ENCODE data around the gene RALGPS1.

Gene RALGPS1

DNA sequence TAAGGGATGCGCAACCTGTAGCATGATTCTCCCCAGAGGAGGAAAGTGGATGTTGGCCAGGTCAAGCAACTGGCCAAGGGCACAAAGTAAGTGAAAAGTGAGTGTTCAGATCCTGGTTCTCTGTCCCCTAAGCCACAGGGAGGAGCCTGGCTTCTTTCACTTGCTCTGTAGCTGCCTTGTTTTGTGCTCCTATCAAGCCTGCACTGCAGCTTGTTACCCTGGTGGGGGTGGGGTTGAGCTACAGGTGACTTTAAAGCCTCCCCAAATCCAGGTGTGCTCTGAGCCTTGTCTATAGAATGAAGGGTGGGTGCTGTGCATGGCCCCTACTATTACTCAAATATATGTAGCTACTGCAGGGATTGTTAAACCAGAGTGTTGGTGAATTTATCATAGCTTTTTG lies 32.9 kb downstream of the RALGPS1 start:
- DNase-seq: no peak
- in situ Hi-C loops (cut with MboI; ENCODE audit: low pct_unique_long_range_greater_than_20kb, low sequenced_read_pairs): no loop called here

DNA sequence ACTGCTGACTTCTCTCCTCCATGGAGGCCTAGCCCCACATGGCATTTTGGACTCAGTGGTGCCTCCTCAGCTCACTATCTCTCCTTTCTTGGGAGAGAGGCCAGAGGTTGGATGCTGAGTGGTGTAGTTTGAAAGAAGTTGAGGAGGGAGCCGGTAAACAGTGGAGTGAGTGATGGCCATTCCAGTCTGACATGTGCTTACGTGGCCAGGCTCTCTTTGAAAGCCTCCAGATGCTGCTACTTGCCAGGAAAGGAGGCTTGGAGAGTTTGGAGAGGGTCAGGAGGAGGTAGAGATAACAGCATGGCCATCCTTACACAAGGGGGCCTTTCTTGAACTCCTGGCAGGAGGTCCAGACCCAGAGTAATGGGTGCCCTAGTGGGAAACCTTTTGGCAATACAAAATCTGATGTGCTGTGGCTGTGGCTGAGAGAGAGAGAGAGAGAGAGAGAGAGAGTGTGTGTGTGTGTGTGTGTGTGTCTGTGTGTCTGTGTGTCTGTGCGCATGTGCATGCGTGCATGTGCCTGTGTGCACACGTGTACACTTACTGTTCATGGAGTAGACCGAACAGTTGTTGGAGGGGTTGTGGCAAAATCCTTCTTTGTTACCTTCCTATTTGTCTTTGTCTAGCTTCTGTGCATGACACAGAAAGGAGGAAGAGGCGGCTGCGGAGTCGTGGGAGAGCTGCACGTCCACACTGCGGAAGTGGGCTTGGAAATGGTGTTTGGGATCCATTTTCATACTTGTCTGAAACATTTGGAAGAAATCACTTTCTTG lies 37.8 kb downstream of the RALGPS1 start:
- in situ Hi-C loops (cut with MboI; ENCODE audit: low pct_unique_long_range_greater_than_20kb, low sequenced_read_pairs): no loop called here
- DNase-seq: no peak

DNA sequence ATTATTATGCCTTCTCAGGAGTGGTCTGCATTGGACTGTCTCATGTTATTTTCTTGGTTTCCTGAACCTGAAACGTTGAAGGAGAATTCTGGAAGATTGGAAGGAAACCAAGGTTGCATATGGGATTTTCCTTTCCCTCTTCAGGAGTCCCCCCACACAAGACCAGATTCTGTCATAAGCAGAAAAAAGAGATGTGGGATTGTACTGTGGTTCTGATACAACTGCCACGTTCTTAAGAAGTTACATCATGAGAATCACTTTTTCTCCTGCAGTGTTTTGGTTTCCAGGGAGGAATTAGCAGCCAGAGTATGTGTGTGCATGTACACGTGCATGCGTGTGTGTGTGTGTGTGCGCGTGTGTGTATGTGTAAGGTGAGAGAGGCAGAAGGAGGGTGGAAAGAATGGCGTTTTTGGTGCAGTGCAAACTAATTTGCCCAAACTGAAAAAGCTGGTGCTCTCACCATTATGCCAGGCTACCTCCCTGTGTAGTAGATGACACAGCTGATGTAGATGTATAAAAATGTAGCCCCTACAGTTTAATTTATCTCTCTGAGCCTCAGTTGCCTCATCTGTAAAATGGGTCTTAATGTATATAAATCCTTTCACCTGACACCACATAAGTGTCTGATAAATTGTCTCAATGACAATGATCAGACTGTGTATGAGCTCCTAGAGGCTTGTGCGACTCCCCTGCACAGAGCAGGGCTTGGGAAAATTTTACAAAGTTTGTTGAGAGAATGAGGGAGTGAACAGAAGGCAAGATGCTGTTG lies 38.6 kb downstream of the RALGPS1 start:
- in situ Hi-C loops (cut with MboI; ENCODE audit: low pct_unique_long_range_greater_than_20kb, low sequenced_read_pairs): no loop called here
- no peak for DNase-seq

DNA sequence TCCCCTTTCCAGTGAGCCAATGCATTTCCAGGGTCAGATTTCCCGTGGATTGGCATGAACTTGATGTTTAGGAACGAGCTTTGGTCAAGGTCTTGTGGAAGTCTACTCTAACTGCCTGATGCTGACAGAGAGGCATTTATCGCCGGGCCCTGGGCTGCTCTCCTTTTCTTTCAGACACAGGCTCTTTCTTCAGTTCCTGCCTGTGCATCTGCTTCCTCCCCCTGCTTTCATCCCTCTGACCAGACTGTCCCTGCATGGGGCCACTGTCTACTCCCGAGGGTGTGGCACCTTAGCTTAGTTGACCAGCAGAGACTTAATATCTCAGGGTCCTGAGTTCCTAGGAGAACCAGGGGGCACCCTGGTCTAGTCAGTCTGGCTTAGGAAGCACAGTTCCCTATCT lies 41.2 kb downstream of the RALGPS1 start:
- DNase-seq: no peak
- in situ Hi-C loops (cut with MboI; ENCODE audit: low pct_unique_long_range_greater_than_20kb, low sequenced_read_pairs): no loop called here

DNA sequence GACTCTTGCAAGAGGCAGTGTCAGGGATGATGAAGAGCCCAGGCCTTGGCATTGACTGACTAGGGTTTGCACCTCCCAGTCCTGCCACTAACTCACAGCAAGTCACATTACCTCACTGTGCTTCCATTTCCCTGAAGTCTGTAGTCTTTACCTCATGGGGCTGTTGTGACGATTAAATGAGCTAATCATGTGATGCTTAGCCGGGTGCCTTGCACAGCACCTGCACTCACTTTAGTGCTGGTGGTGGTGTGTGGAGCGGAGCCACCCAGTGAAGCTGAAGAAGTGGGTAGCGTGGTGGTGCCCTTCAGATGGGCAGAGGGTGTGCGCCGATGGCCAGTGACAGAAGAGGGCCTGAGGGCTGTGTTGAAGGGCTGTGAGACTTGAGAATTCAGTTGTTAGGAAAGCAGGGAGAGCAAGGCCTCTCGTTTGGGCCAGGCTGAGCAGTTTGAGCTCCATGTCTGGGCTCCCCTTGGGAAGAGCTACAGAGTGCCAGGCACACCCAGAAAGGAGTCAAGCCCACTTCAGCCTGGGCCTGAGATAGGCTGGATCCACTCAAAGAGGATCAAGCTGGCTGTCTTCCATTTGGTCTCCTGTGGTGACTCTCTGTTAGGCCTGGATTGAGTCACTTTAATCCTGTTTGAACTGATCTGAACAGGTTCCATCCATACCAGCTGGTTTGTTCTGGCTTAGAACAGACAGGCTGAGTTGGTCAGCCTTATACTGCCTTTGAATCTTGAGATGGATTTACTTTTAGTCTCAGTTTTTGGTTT lies 42.5 kb downstream of the RALGPS1 start:
- in situ Hi-C loops (cut with MboI; ENCODE audit: low pct_unique_long_range_greater_than_20kb, low sequenced_read_pairs): no loop called here
- no peak for DNase-seq

DNA sequence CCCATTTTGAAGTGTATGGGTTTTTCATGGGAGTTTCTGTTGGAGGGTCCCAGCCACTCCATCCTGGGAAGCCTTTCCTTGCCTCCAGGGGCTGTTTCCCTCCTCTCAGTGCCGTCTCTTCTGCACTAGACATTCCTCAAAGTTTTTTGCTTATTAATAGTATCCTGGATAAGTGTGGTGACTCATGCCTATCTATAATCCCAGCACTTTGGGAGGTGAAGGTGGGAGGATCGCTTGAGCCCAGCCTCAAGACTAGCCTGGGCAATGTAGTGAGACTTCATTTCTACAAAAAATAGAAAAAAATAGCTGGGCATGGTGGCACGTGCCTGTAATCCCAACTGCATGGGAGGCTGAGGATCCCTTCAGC lies 43.1 kb downstream of the RALGPS1 start:
- DNase-seq: no peak
- in situ Hi-C loops (cut with MboI; ENCODE audit: low pct_unique_long_range_greater_than_20kb, low sequenced_read_pairs): no loop called here

DNA sequence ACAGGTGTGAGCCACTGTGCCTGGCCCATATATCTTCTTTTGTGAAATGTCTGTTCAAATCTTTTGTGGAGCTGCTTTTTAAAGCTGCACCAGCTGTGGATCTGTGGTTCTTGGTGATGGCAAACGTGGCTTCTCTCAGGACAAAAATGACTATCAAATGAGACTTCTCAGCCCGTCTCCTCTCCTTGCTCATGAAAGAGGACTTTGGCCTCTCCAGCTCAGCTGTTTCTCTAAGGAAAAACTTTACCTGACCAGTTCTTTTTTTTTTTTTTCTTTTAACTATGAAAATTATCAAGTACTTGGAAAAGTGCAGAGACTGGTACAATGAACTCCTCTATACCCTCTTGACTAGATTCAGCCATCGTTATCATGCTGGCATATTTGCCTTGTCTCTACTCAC lies 44.8 kb downstream of the RALGPS1 start:
- DNase-seq: no peak
- in situ Hi-C loops (cut with MboI; ENCODE audit: low pct_unique_long_range_greater_than_20kb, low sequenced_read_pairs): no loop called here

DNA sequence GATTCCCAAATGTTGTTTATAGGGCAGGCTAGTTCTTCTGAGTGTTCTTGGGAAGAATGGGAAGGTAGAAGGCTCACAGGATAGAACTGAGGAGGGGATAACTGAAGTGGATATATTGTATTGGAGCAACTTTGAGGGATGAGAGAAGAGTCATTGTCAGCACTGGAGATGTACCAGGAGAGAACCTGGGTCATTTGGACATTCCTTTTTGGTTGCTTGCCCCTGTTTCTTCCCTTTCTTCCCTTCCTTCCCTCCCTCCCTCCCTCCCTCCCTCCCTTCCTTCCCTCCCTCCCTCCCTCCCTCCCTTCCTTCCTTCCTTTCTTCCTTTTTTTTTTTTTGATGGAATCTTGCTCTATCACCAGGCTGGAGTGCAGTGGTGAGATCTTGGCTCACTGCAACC lies 45.3 kb downstream of the RALGPS1 start:
- in situ Hi-C loops (cut with MboI; ENCODE audit: low pct_unique_long_range_greater_than_20kb, low sequenced_read_pairs): loop anchor here (10.0 kb wide), 1 partner anchor 235 kb away; no protein-coding TSS in a partner anchor
- DNase-seq: no peak

DNA sequence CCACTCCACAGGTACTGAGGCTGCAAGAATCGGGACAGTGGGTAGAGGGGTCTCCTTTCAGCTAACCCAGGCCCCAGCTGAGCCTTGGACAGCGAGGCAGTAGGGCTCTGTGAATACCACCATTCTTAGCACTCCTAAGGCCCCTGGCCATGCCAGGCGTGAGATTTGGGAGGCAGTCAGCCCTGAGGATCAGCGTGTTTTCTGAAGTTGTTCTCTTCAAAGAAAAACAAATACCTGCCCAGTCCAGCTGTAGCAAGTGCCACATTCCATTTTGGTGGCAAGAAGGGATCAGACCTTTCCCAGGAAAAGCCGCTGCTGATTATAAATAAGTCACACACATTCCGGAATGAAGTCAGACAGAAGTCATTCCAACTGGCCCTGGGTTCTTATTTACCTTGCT lies 47.8 kb downstream of the RALGPS1 start:
- in situ Hi-C loops (cut with MboI; ENCODE audit: low pct_unique_long_range_greater_than_20kb, low sequenced_read_pairs): loop anchor here (10.0 kb wide), 1 partner anchor 232 kb away; no protein-coding TSS in a partner anchor

DNA sequence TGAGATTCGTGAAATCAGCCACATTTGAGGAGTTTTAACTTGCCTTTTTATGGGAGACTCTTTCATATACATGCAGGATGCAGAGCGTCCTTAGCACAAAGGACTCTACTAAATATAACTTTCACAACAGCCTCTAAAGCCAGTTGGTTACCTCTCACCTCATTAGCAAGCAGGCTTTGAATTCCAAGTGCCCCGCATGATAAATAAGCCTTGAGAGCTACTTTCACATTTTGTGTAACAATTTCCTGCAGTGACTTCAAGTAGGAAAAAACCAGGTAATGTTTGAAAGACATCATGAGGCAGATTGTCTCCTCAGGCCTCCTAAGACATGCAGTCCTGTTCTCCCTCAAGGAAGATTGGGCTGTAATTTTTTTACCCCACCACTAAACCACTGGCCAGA lies 50.5 kb downstream of the RALGPS1 start:
- no peak for DNase-seq
- in situ Hi-C loops (cut with MboI; ENCODE audit: low pct_unique_long_range_greater_than_20kb, low sequenced_read_pairs): loop anchor here (10.0 kb wide), 1 partner anchor 230 kb away; no protein-coding TSS in a partner anchor

More for the DNA sequence above, 47.8 kb downstream of the RALGPS1 start:
- no peak for DNase-seq

DNA sequence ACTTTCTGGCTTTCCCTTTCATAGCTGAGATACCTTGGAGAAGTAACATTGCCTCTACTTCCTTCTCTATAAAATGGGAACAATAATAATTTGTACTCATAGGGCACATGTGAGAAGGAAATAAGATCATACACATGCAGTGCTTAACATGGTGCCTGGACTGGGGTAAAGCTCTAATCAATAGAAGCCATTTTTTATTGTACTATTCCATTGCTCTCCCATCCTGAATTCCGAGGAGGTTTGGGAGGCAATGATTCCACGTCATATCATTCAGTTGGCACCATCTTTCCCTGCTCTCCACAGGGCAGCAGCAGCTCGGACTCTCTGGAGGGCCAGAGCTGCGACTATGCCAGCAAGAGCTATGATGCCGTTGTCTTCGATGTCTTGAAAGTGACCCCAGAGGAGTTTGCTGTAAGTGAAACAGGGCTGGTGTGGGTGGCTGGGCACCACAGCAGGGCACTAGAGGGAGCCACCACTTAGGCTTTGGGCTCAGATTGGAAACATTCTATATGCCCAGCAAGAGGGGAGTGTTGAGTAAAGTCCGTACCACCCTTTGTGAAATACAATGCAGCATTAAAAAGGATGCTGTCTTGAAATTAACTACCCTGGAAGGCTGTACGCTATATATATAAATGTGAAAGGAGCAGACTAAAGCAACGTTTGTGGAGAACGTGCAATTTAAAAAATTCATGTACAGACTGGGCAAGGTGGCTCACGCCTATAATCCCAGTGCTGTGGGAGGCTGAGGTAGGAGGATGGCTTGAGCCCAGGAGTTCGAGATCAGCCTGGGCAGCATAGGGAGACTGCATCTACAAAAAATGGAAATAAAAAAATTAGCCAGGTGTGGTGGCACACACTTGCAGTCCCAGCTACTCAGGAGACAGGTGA lies 51.2 kb downstream of the RALGPS1 start:
- in situ Hi-C loops (cut with MboI; ENCODE audit: low pct_unique_long_range_greater_than_20kb, low sequenced_read_pairs): loop anchor here (10.0 kb wide), 1 partner anchor 229 kb away; no protein-coding TSS in a partner anchor
- DNase-seq: peak; percentile 71

DNA sequence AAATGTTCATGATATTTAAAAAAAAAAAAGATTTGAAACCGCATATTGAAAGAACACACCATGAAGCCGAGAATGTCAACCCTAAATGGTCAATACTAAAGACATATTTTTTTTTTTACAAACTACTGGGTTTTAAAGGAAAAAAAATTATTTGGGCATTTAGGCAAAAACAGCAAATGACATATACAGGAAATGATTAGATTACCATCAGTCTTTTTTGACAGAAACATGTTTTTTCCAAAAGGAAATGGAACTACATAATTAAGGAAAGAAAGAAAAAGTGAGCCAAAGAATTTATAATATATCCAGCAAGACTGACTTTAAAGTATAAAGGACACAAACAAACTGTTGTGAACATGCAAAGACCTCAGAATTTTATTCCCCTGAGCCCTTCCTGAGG lies 56.7 kb downstream of the RALGPS1 start:
- in situ Hi-C loops (cut with MboI; ENCODE audit: low pct_unique_long_range_greater_than_20kb, low sequenced_read_pairs): no loop called here
- no peak for DNase-seq

DNA sequence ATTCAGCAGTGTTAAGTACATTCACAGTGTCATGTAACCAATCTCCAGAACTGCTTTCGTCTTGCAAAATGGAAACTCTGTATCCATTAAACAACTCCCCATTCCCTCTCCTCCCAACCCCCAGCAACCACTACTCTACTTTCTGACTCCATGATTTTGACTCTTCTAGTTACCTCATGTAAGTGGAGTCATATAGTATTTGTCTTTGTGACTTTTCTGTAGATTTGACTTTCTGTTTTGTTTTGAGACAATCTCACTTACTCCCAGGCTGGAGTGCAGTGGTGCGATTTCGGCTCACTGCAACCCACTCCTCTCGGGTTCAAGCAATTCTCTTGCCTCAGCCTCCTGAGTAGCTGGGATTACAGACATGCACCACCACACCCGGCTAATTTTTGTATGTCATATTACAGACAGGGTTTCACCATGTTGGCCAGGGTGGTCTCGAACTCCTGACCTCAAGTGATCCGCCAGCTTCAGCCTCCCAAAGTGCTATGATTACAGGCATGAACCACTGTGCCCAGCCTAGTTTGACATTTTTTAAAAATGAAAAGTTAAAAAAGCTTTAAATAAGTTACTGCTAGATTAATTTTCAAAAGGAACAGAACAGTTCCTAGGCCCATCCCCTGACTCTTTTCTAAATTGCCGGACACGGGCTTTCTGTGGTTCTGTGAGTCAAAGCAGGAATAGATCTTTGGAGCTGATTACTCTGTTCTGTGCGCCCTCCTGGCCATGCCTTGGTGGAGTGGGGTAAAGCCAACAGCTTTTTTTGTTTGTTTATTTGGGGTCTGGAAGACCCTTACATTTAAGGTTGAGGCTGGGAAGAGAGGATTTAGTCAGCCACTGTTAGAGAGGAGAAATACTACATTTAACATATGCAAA lies 59.3 kb downstream of the RALGPS1 start:
- in situ Hi-C loops (cut with MboI; ENCODE audit: low pct_unique_long_range_greater_than_20kb, low sequenced_read_pairs): no loop called here

DNA sequence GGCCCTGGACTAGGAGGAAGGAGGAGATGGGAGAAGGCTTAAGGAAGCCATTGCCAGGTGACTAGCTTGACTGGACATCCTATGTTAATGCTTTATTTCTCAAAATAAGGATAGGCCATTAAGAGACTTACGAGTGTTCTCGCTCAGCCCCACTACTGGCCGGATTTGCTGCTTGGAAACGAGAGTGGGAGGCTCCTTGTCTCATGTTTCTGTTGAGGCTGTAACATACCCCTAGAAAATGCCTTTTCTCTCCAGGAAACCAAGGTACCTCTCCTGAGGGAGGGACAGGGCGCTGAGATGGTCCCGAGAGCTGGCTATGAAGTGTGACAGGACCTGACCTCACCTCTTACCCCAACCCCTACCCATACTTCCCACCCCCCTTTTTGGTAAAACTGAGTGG lies 60.0 kb downstream of the RALGPS1 start:
- no peak for DNase-seq
- in situ Hi-C loops (cut with MboI; ENCODE audit: low pct_unique_long_range_greater_than_20kb, low sequenced_read_pairs): no loop called here

More for the DNA sequence above, 59.3 kb downstream of the RALGPS1 start:
- DNase-seq: no peak

DNA sequence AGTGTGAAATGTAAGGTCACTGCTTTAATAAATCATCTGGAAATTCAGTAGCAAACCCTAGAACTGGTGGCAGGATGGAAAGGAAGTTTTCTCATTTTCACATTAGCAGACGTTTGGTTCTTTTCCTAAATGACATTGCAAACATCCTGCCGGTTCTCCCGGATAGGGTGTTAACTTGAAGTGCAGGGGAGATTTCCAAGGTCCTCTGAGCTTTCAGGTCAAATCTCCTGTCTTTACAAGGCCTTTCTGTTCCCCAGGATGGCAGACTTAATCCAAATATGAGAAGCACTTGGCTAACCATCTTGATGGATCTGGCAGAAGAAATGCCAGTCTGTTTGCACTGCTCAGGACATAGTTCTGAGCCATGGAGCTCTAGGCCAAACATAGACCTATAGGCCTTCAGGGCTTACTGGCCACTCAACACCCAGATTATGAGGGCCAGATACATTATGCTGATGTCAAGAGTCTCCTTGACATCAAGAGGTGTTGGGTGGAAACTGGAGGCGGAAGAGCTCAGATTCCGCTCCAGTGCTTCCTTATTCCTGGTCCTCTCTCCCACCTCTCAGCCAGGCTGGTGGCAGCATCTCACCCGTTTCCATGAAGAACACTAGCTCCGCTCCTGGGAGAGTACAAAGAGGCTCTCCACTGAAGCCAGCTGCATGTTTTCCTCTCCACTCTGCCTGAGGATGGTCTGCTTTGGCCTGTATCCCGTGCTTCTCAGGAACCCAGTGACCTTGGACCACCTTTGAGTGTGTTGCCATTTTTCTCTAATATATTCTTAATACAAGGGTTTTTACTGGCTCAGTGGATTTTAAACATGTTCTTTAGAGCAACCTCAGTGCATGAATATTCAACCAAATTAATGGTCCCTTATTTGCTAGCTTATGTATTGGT lies 61.0 kb downstream of the RALGPS1 start:
- DNase-seq: no peak
- in situ Hi-C loops (cut with MboI; ENCODE audit: low pct_unique_long_range_greater_than_20kb, low sequenced_read_pairs): no loop called here

DNA sequence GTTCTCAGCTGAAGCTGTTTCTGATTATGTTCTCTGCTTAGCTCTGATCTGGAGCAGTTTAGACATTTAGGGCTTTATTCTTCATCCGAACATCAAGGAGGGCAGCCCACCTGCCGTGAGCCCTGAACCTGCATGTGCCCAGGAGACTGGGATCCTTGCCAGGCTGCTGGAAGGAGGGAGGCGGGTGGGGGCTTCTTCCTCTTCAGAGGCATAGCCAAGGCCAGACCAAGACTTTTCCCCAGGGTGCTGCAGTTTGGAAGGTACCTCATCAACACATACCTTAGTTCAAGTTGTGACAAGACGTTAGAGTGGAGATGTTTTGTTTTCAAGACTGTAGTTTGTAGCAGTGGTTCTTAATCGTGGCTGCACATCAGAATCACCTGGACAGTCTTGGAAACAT lies 64.9 kb downstream of the RALGPS1 start:
- in situ Hi-C loops (cut with MboI; ENCODE audit: low pct_unique_long_range_greater_than_20kb, low sequenced_read_pairs): no loop called here

DNA sequence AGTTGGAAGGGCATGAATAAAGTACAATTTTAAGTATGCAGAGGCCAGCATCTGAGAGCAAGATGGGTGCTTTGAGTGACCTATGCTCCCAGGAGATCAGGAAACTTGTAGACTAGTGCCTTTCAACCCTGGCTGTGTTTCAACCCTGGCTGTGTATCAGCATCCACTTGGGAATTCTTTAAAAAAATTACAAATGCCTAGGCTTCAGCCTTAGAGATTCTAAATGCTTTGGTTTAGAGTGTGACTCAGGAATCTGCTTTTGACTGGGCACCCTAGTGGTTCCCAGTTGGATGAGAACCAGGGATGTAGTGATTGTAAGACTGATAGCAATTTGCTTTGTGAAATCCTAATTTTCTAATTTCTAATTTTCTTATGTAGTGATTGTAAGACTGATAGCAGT lies 65.6 kb downstream of the RALGPS1 start:
- in situ Hi-C loops (cut with MboI; ENCODE audit: low pct_unique_long_range_greater_than_20kb, low sequenced_read_pairs): no loop called here
- DNase-seq: no peak

More for the DNA sequence above, 64.9 kb downstream of the RALGPS1 start:
- no peak for DNase-seq

All from KBM-7 (cell line).